H1 (cell line): ENCODE measurements around the gene KCNK7. TPM values are rescaled to one million over a fixed set of nuclear protein-coding genes. Genes with fewer than 3 reads are reported as not detected.

Experiments used
- CTCF ChIP-seq, 3 experiments: IDR thresholded peaks; 1 replicate in 2 of 3; 2 replicates in 1 of 3; pipeline versions ENCODE4 v1.5.1 to v1.6.1; 2011; ENCODE audit warnings: low read length in 3 of 3, mild to moderate bottlenecking in 3 of 3, inconsistent platforms in 2 of 3, low read depth in 1 of 3, moderate library complexity in 1 of 3; ENCODE audit not compliant: insufficient read depth in 1 of 3; ENCODE audit errors: control extremely low read depth in 1 of 3
- MAX ChIP-seq: IDR thresholded peaks from 2 replicates; pipeline ENCODE4 v1.6.1; 2012; ENCODE audit warnings: inconsistent platforms
- SP4 ChIP-seq: IDR thresholded peaks from 2 replicates; pipeline ENCODE4 v1.6.1; 2012; ENCODE audit warnings: low read length, inconsistent platforms
- polyA plus RNA-seq, 7 experiments: library from polyadenylated mRNA; depleted of rRNA in 3 of 7; stranded (reverse) in 5 of 7; unstranded in 2 of 7; fragments of >200 nt in 5 of 7; fragments of 200-250 nt in 2 of 7; gene quantifications; 1 replicate in 5 of 7; 2 replicates in 1 of 7; 4 replicates in 1 of 7; pipeline versions ENCODE4 v1.2.1 to v1.2.3, GENCODE V29; 2011 to 2013; ENCODE audit warnings: missing spikeins in 2 of 7, mixed read lengths in 2 of 7
- total RNA-seq: library from RNA; stranded (reverse); fragmentation: NEBNext Ultra II Directional; extraction: Animal tissue kit (Norgen Biotek cat#: 25700); gene quantifications from 2 replicates; pipeline ENCODE4 v1.2.1, GENCODE V29; 2021

KCNK7 gene
- total and polyA plus RNA-seq, 2 of the 8 experiments (the other 6 are each of a cell fraction or from before 2014, with no cell fraction given), result 0.74 to 1.0 TPM

GRCh38 chr11:65547446-65548125 lies 48.0 kb downstream of the KCNK7 start (continued):
- TF ChIP-seq CTCF (IDR thresholded peaks at IDR 0.05; ENCODE audit: control extremely low read depth in 1 of 3, insufficient read depth in 1 of 3, low read depth in 1 of 3, low read length in 3 of 3), result peak in 2 of 3 experiments; percentile 38 to 46; a peak in 3 of 4 replicates
- TF ChIP-seq SP4, result no peak
- 0 out of 2 replicates have a peak, but pooled peaks have one; percentile 32 for TF ChIP-seq MAX
